H9 (cell line): ENCODE results near the gene RORB. TPM values are rescaled to one million over a fixed set of nuclear protein-coding genes. Genes with fewer than 3 reads are reported as not detected.

Experiments
- DNase-seq: peaks from one replicate; pipeline ENCODE4 v3.0.0-alpha.2; 2017
- H2AFZ ChIP-seq: one replicate; pipeline ENCODE4 v1.6.1; 2013; ENCODE audit warnings: mild to moderate bottlenecking, low read length, control low read depth, moderate library complexity
- H2AK5ac ChIP-seq: 2 replicates; pipeline ENCODE4 v1.6.1; 2013; ENCODE audit warnings: low read length, control low read depth, mixed read lengths; ENCODE audit not compliant: insufficient read length
- H2BK120ac ChIP-seq: one replicate; pipeline ENCODE4 v1.6.1; 2013; ENCODE audit warnings: low read depth, mild to moderate bottlenecking, low read length, control low read depth, inconsistent platforms; ENCODE audit not compliant: poor library complexity, severe bottlenecking
- H2BK12ac ChIP-seq: 2 replicates; pipeline ENCODE4 v1.6.1; 2013; ENCODE audit warnings: low read length, control low read depth, mixed read lengths, low read depth; ENCODE audit not compliant: insufficient read length
- H2BK15ac ChIP-seq: 2 replicates; pipeline ENCODE4 v1.6.1; 2013; ENCODE audit warnings: low read depth, low read length, control low read depth
- H2BK20ac ChIP-seq: one replicate; pipeline ENCODE4 v1.6.1; 2013; ENCODE audit warnings: low read depth, mild to moderate bottlenecking, low read length, control low read depth, inconsistent platforms; ENCODE audit not compliant: poor library complexity, severe bottlenecking
- H2BK5ac ChIP-seq: 2 replicates; pipeline ENCODE4 v1.6.1; 2013; ENCODE audit warnings: low read length, control low read depth, mixed read lengths; ENCODE audit not compliant: insufficient read length
- H3K14ac ChIP-seq: 2 replicates; pipeline ENCODE4 v1.6.1; 2013; ENCODE audit warnings: low read length, control low read depth; ENCODE audit not compliant: insufficient read depth
- H3K18ac ChIP-seq: 2 replicates; pipeline ENCODE4 v1.6.1; 2013; ENCODE audit warnings: low read depth, mild to moderate bottlenecking, mixed read lengths, low read length, control low read depth; ENCODE audit not compliant: insufficient read length
- H3K23ac ChIP-seq: 2 replicates; pipeline ENCODE4 v1.6.1; 2013; ENCODE audit warnings: low read length, control low read depth, mixed read lengths, low read depth; ENCODE audit not compliant: insufficient read length
- H3K23me2 ChIP-seq: 2 replicates; pipeline ENCODE4 v1.6.1; 2013; ENCODE audit warnings: low read depth, mild to moderate bottlenecking, mixed read lengths, low read length, control low read depth; ENCODE audit not compliant: insufficient read length, poor library complexity, severe bottlenecking
- H3K27ac ChIP-seq: 2 replicates; pipeline ENCODE4 v1.5.1; 2013; ENCODE audit warnings: low read length, control low read depth, mixed read lengths, low read depth; ENCODE audit not compliant: insufficient read length
- H3K27me3 ChIP-seq: 2 replicates; pipeline ENCODE4 v1.6.1; 2013; ENCODE audit warnings: low read length, control low read depth, inconsistent platforms; ENCODE audit not compliant: insufficient read depth
- H3K4ac ChIP-seq: 2 replicates; pipeline ENCODE4 v1.6.1; 2013; ENCODE audit warnings: low read depth, mild to moderate bottlenecking, control low read depth, inconsistent platforms, low read length, moderate library complexity
- H3K4me1 ChIP-seq: 2 replicates; pipeline ENCODE4 v1.6.1; 2013; ENCODE audit warnings: low read length, control low read depth, inconsistent platforms; ENCODE audit not compliant: insufficient read depth
- H3K4me2 ChIP-seq: 2 replicates; pipeline ENCODE4 v1.6.1; 2013; ENCODE audit warnings: low read length, control low read depth, mixed read lengths; ENCODE audit not compliant: insufficient read length, insufficient read depth
- H3K56ac ChIP-seq: 2 replicates; pipeline ENCODE4 v1.6.1; 2013; ENCODE audit warnings: low read depth, mild to moderate bottlenecking, mixed read lengths, low read length, control low read depth; ENCODE audit not compliant: insufficient read length
- H3K79me1 ChIP-seq: 2 replicates; pipeline ENCODE4 v1.6.1; 2013; ENCODE audit warnings: low read depth, mild to moderate bottlenecking, moderate library complexity, low read length, control low read depth, inconsistent platforms; ENCODE audit not compliant: insufficient read depth, poor library complexity, severe bottlenecking
- H3K79me2 ChIP-seq: 2 replicates; pipeline ENCODE4 v1.6.1; 2013; ENCODE audit warnings: low read length, control low read depth, inconsistent platforms; ENCODE audit not compliant: insufficient read depth
- H3K9ac ChIP-seq: 2 replicates; pipeline ENCODE4 v1.6.1; 2013; ENCODE audit warnings: low read length, control low read depth, mixed read lengths; ENCODE audit not compliant: insufficient read length; ENCODE audit errors: extremely low read depth
- H3K9me3 ChIP-seq: one replicate; pipeline ENCODE4 v1.6.1; 2013; ENCODE audit warnings: low read depth, low read length, inconsistent platforms; ENCODE audit not compliant: control insufficient read depth
- H3T11ph ChIP-seq: one replicate; pipeline ENCODE4 v1.6.1; 2013; ENCODE audit warnings: mild to moderate bottlenecking, low read length, control low read depth, inconsistent platforms
- H4K20me1 ChIP-seq: one replicate; pipeline ENCODE4 v1.6.1; 2013; ENCODE audit not compliant: control insufficient read depth, insufficient read length, insufficient read depth
- H4K5ac ChIP-seq: 2 replicates; pipeline ENCODE4 v1.6.1; 2013; ENCODE audit warnings: low read depth, mild to moderate bottlenecking, mixed read lengths, low read length, control low read depth; ENCODE audit not compliant: insufficient read length
- H4K8ac ChIP-seq: replicated peaks from 2 replicates; pipeline ENCODE4 v1.6.1; 2013; ENCODE audit warnings: low read length, control low read depth, mixed read lengths, low read depth; ENCODE audit not compliant: insufficient read length
- H4K91ac ChIP-seq: 2 replicates; pipeline ENCODE4 v1.6.1; 2013; ENCODE audit warnings: low read depth, mild to moderate bottlenecking, moderate library complexity, mixed read lengths, low read length, control low read depth; ENCODE audit not compliant: insufficient read length
- H3K27ac Mint-ChIP-seq, 3 experiments: 2 replicates in 2 of 3; 3 replicates in 1 of 3; pipeline ENCODE4 v1.8.0; 2020 to 2021; ENCODE audit warnings: mixed read lengths in 3 of 3, mild to moderate bottlenecking in 1 of 3, moderate library complexity in 1 of 3
- H3K27me3 Mint-ChIP-seq: 2 replicates; pipeline ENCODE4 v1.8.0; 2021; ENCODE audit warnings: low read depth, mild to moderate bottlenecking, moderate library complexity, mixed read lengths
- H3K36me3 Mint-ChIP-seq, 3 experiments: 2 replicates in 2 of 3; 3 replicates in 1 of 3; pipeline ENCODE4 v1.8.0; 2020 to 2021; ENCODE audit warnings: low read depth in 3 of 3, mixed read lengths in 3 of 3; ENCODE audit not compliant: insufficient read depth in 1 of 3
- H3K4me1 Mint-ChIP-seq, 2 experiments: 2 replicates each; pipeline ENCODE4 v1.8.0; 2020; ENCODE audit warnings: mixed read lengths in 2 of 2
- H3K4me3 Mint-ChIP-seq, 2 experiments: 2 replicates in 1 of 2; 3 replicates in 1 of 2; pipeline ENCODE4 v1.8.0; 2020 to 2021; ENCODE audit warnings: mild to moderate bottlenecking in 2 of 2, mixed read lengths in 2 of 2, moderate library complexity in 1 of 2
- H3K9me3 Mint-ChIP-seq, 2 experiments: 2 replicates in 1 of 2; 3 replicates in 1 of 2; pipeline ENCODE4 v1.8.0; 2020; ENCODE audit warnings: mild to moderate bottlenecking in 2 of 2, mixed read lengths in 2 of 2, moderate library complexity in 1 of 2
- CTCF ChIP-seq: fragments of 200-600 bp; sonication (generic); conservative IDR thresholded peaks from 3 replicates; pipeline ENCODE4 v1.8.0; 2021; ENCODE audit warnings: antibody characterized with exemption, mild to moderate bottlenecking
- WGBS: extraction: QIAGEN DNeasy Blood & Tissue Kit; methylation state at CpG from one replicate; pipeline ENCODE4 v1.1.7; 2013; ENCODE audit warnings: missing lambda C conversion rate, low lambda C conversion rate, mixed read lengths; ENCODE audit not compliant: insufficient read length; ENCODE audit errors: extremely low coverage; 5-methylcytosine and 5-hydroxymethylcytosine counted together
- total RNA-seq: library from RNA; stranded (reverse); gene quantifications from 2 replicates; pipeline ENCODE4 v1.2.1, GENCODE V29; 2021

Gene RORB
- total RNA-seq, 1 experiment from 2014 or later, result 0.31 TPM

DNA sequence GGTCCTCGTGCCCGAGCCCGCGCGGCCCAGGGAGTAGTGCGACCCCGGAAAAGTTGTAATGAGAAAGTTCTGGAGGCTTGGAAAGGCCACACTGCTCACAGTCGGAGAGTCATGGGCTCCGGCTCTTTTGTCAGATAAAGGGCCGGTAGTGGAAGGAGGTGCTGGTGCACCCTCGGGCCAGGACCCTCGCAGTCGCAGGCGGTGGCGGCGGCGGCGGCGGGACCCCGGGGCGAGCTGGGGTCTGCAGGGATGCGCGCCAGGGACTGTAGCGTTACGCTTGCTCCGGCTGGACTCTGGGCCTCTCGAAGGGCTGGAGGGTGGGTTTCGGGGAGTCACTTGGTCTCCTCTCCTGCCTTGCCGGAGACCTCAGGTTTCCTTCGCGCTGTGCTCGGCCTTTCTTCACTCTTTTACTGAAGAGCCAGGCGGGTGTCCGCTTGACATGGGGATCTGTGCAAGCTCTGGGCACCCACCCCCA is 1.5 kb downstream of the RORB start:
- Histone ChIP-seq H3K27me3 (peaks cover 18% of the 10 kb centered on the region; the same call in 1 of the 2 replicates), H3K23me2 (peaks cover 40% of the 10 kb centered on the region), H3K9ac (no peak overlapping the region), H4K8ac (no peak overlapping the region), H3K23ac (no peak overlapping the region), H3K56ac (no peak overlapping the region), H3K79me2 (no peaks in the 10 kb centered on the region), H4K5ac (no peak overlapping the region), H2BK20ac (no peak overlapping the region), H3K4me2 (peak overlapping the region; percentile 94), H4K91ac (no peak overlapping the region), H3K4ac (no peak overlapping the region), H2BK5ac (no peak overlapping the region), H3K27ac (no peak overlapping the region), H3K9me3 (no peaks in the 10 kb centered on the region), H2BK120ac (no peak overlapping the region), H3K79me1 (no peaks in the 10 kb centered on the region), H3K4me1 (no peaks in the 10 kb centered on the region), H3T11ph (no peak overlapping the region), H3K18ac (no peak overlapping the region), H3K14ac (no peak overlapping the region), H2BK12ac (no peak overlapping the region), H4K20me1 (no peaks in the 10 kb centered on the region), H2AFZ (no peak overlapping the region), H2AK5ac (no peak overlapping the region), H2BK15ac (no peak overlapping the region)
- Mint-ChIP-seq H3K27me3 (peaks cover 72% of the 10 kb centered on the region), H3K4me1 (peaks cover 47 to 56% of the 10 kb centered on the region in 2 experiments), H3K36me3 (no peaks in the 10 kb centered on the region), H3K27ac (no peak overlapping the region), H3K9me3 (peaks cover 0 to 3% of the 10 kb centered on the region in 2 experiments; a peak in 1 of 5 replicates), H3K4me3 (peak overlapping the region; percentile 73 to 95)
- WGBS, result no CpG with 5 or more reads among the region's 34 CpGs
- DNase-seq, result peak; percentile 51
- TF ChIP-seq CTCF, result no peak
